ENCODE measurements around the gene BFSP2.

- TF ChIP-seq CTCF (IDR thresholded peaks at IDR 0.05) (no peak), POLR2AphosphoS5 (IDR thresholded peaks at IDR 0.05) (no peak)
Measured at GRCh38 chr3:133457025-133457424, 57.2 kb downstream of the BFSP2 start.
